Body of pancreas (tissue), 4 donors: ENCODE data around the gene PRKAB2. TPM values are rescaled to one million over a fixed set of nuclear protein-coding genes. Genes with fewer than 3 reads are reported as not detected.
A peak's percentile ranks its signal among the peaks of the same experiment; 100 is the strongest.
"Not testable (repeated sequence)": the region's sequence is repeated elsewhere in the genome, so short reads cannot be mapped to it uniquely, and the experiment has no call there.

Experiments used
- ATAC-seq: fragments of 150-250 bp; one replicate; pipeline ENCODE4 v1.9.1; 2016
- DNase-seq, 4 donors: peaks; one replicate each; pipeline ENCODE4 v3.0.0-alpha.2; 2019
- H3K27ac ChIP-seq, 4 donors: fragments of 200-600 bp; sonication (generic); 1 replicate in 3 of 4; 2 replicates in 1 of 4; pipeline versions ENCODE4 v1.5.1 to v1.6.1; 2016 to 2019; ENCODE audit warnings: mild to moderate bottlenecking in 1 of 4, mixed read lengths in 1 of 4, moderate library complexity in 1 of 4
- H3K27me3 ChIP-seq, 2 donors: fragments of 200-600 bp; sonication (generic); one replicate each; pipeline ENCODE4 v1.6.0; 2016; ENCODE audit warnings: mild to moderate bottlenecking in 1 of 2
- H3K36me3 ChIP-seq, 2 donors: fragments of 200-600 bp; sonication (generic); replicated peaks in 1 of 2; 2 replicates each; pipeline ENCODE4 v1.5.1; 2016; ENCODE audit warnings: low read depth in 2 of 2; ENCODE audit not compliant: insufficient read depth in 1 of 2
- H3K4me1 ChIP-seq: fragments of 200-600 bp; sonication (generic); one replicate; pipeline ENCODE4 v1.6.0; 2016
- H3K4me3 ChIP-seq, 2 donors: fragments of 200-600 bp; sonication (generic); 1 replicate in 1 of 2; 2 replicates in 1 of 2; pipeline ENCODE4 v1.5.1; 2016 to 2019
- H3K9me3 ChIP-seq, 3 donors: fragments of 200-600 bp; sonication (generic); 1 replicate in 2 of 3; 2 replicates in 1 of 3; pipeline ENCODE4 v1.5.1; 2016
- POLR2A ChIP-seq, 3 donors: fragments of 450-650 bp; IDR thresholded peaks; one replicate each; pipeline ENCODE4 v1.6.1; 2016; ENCODE audit warnings: antibody characterized with exemption in 3 of 3, mild to moderate bottlenecking in 2 of 3
- WGBS, 2 donors: methylation state at CpG; one replicate each; pipeline ENCODE4 v1.1.5; 2017; 5-methylcytosine and 5-hydroxymethylcytosine counted together
- intact Hi-C: fragments of 100-400 bp; cut with DNase I; formaldehyde crosslinking; loops from one replicate; pipeline ENCODE4 v1.15.1; 2023
- total RNA-seq, 2 donors: library from RNA; depleted of rRNA; stranded (reverse); fragments of >200 nt; gene quantifications; one replicate each; pipeline ENCODE4 v1.1.0, GENCODE V29; 2016
- TF ChIP-seq, protein P1 (sequence below), 7 experiments: fragments of 450-650 bp in 4 of 7; fragments of 200-600 bp in 3 of 7; sonication (generic) in 3 of 7; IDR thresholded peaks; one replicate each; pipeline ENCODE4 v1.5.1; 2016 to 2019; ENCODE audit warnings: antibody characterized with exemption in 7 of 7

PRKAB2 gene
- total RNA-seq, 2 donors from 2014 or later, result 11.9 to 19.5 TPM

GRCh38 chr1:147204080-147204479, 31.8 kb upstream of the PRKAB2 start:
- Histone ChIP-seq H3K27ac (no peak overlapping the region), H3K4me1 (peaks cover 12% of the 10 kb centered on the region), H3K4me3 (no peak overlapping the region), H3K27me3 (no peaks in the 10 kb centered on the region), H3K9me3 (no peaks in the 10 kb centered on the region), H3K36me3 (no peaks in the 10 kb centered on the region)
- no peak for ATAC-seq
- 72 to 99% methylated on average over 3 of the region's 3 CpGs for WGBS, 2 donors
- no peak for TF ChIP-seq POLR2A (IDR thresholded peaks at IDR 0.05)
- TF ChIP-seq, protein P1, sequence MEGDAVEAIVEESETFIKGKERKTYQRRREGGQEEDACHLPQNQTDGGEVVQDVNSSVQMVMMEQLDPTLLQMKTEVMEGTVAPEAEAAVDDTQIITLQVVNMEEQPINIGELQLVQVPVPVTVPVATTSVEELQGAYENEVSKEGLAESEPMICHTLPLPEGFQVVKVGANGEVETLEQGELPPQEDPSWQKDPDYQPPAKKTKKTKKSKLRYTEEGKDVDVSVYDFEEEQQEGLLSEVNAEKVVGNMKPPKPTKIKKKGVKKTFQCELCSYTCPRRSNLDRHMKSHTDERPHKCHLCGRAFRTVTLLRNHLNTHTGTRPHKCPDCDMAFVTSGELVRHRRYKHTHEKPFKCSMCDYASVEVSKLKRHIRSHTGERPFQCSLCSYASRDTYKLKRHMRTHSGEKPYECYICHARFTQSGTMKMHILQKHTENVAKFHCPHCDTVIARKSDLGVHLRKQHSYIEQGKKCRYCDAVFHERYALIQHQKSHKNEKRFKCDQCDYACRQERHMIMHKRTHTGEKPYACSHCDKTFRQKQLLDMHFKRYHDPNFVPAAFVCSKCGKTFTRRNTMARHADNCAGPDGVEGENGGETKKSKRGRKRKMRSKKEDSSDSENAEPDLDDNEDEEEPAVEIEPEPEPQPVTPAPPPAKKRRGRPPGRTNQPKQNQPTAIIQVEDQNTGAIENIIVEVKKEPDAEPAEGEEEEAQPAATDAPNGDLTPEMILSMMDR (IDR thresholded peaks at IDR 0.05), result no peak
- DNase-seq, result no peak
- intact Hi-C loops, result no loop called here

- TF ChIP-seq, protein P1 (IDR thresholded peaks at IDR 0.05), result no peak
- no peak for TF ChIP-seq POLR2A (IDR thresholded peaks at IDR 0.05)
- Histone ChIP-seq H3K4me1 (peaks cover 6% of the 10 kb centered on the region), H3K9me3 (no peaks in the 10 kb centered on the region), H3K27me3 (no peaks in the 10 kb centered on the region), H3K27ac (no peak overlapping the region), H3K36me3 (no peaks in the 10 kb centered on the region), H3K4me3 (no peak overlapping the region)
- no peak for DNase-seq
- no peak for ATAC-seq
- 64 to 68% methylated on average over 2 of the region's 2 CpGs for WGBS, 2 donors
- intact Hi-C loops, result no loop called here
These were observed 30.3 kb upstream of the PRKAB2 start for GRCh38 chr1:147202576-147202975.

- no peaks in the 10 kb centered on the region for H3K9me3 ChIP-seq
- WGBS, 2 donors, result 94 to 100% methylated on average over 1 of the region's 1 CpG
- H3K4me3 ChIP-seq, result no peak overlapping the region
- peaks cover 14% of the 10 kb centered on the region for H3K4me1 ChIP-seq
- intact Hi-C loops, result no loop called here
- DNase-seq (no peak), ATAC-seq (no peak)
- H3K36me3 ChIP-seq, result no peaks in the 10 kb centered on the region
- TF ChIP-seq, protein P1 (IDR thresholded peaks at IDR 0.05), result no peak
- no peak for TF ChIP-seq POLR2A (IDR thresholded peaks at IDR 0.05)
- no peaks in the 10 kb centered on the region for H3K27me3 ChIP-seq
- no peak overlapping the region for H3K27ac ChIP-seq
These were observed 29.5 kb upstream of the PRKAB2 start for GRCh38 chr1:147201786-147202185.

DNA sequence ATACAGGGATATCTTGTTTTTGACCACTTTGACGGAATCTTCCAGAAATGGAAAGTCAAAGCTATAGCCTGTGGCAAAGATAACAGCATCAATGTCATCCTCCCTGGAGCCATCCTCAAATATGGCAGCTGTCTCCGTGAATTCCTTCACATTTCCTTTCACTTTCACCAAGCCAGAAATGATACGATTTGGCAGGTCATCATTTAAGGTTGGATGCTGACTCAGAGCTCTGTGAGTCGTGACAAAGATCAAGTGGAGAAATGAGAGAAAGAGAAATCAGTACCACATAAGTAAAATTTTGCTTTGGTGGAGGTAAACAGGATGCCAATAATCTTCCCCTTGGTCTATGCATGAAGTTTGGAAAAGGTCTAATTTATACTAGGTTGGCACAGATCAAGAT, 29.0 kb upstream of the PRKAB2 start:
- WGBS, 2 donors, result 89 to 94% methylated on average over 4 of the region's 4 CpGs
- intact Hi-C loops, result no loop called here

GRCh38 chr1:147197324-147197723, 25.1 kb upstream of the PRKAB2 start:
- DNase-seq, H3K27ac ChIP-seq, H3K9me3 ChIP-seq, H3K27me3 ChIP-seq, H3K4me3 ChIP-seq, intact Hi-C loops, H3K36me3 ChIP-seq: not testable (repeated sequence)
- peak; percentile 33 for ATAC-seq
- H3K4me1 ChIP-seq, result peaks cover 13% of the 10 kb centered on the region
- 25 to 43% methylated on average over 3 of the region's 3 CpGs for WGBS, 2 donors

More for the DNA sequence above, 29.0 kb upstream of the PRKAB2 start:
- H3K27ac ChIP-seq, result no peak overlapping the region
- no peak for ATAC-seq
- H3K4me1 ChIP-seq, result peaks cover 16% of the 10 kb centered on the region
- no peak for DNase-seq
- no peak for TF ChIP-seq POLR2A (IDR thresholded peaks at IDR 0.05)
- TF ChIP-seq, protein P1 (IDR thresholded peaks at IDR 0.05), result no peak
- no peaks in the 10 kb centered on the region for H3K27me3 ChIP-seq
- H3K9me3 ChIP-seq, result no peaks in the 10 kb centered on the region
- H3K4me3 ChIP-seq, result no peak overlapping the region
- no peaks in the 10 kb centered on the region for H3K36me3 ChIP-seq
